ENCODE measurements around the gene MSN.
A peak's percentile ranks its signal among the peaks of the same experiment; 100 is the strongest.

The MSN gene

DNA sequence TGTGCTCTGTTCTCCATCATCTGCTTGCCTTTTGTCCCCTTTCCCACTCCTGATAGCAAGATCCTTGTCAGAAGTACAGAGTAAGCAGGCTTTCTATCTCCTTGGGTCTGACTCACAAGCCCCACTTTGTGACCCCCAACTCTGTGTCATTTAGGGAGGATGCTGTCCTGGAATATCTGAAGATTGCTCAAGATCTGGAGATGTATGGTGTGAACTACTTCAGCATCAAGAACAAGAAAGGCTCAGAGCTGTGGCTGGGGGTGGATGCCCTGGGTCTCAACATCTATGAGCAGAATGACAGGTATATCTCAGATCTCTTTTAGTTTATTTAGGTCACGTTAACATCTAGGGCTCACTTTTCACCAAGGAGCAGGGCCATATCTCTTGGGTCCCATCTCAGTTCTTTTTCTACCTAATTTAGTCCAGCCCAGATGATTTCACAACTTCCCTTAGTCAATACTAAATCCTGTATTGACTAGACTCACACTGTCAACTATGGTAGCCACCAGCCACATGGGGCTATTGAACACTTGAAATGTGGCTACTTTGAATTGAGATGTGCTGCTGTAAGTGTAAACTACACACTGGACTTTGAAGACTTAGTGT is 64.3 kb downstream of the MSN start:
- TF ChIP-seq TAF1 (IDR thresholded peaks at IDR 0.05; ENCODE audit: low read depth, low read length) = no peak
- no peak for TF ChIP-seq PAX5 (IDR thresholded peaks at IDR 0.05; ENCODE audit: insufficient read depth, low read length, severe bottlenecking)
- no peak for TF ChIP-seq POLR2A (IDR thresholded peaks at IDR 0.05; ENCODE audit: low read depth, low read length)
- no peak for TF ChIP-seq SPI1 (IDR thresholded peaks at IDR 0.05; ENCODE audit: low read depth, low read length)
- TF ChIP-seq POLR2AphosphoS5 (IDR thresholded peaks at IDR 0.05; ENCODE audit: low read depth, low read length) = no peak
- no peak for TF ChIP-seq POU2F2 (IDR thresholded peaks at IDR 0.05; ENCODE audit: low read depth, low read length)
- DNase-seq (ENCODE audit: insufficient read length, low spot score) (no peak), FAIRE-seq (no peak)

DNA sequence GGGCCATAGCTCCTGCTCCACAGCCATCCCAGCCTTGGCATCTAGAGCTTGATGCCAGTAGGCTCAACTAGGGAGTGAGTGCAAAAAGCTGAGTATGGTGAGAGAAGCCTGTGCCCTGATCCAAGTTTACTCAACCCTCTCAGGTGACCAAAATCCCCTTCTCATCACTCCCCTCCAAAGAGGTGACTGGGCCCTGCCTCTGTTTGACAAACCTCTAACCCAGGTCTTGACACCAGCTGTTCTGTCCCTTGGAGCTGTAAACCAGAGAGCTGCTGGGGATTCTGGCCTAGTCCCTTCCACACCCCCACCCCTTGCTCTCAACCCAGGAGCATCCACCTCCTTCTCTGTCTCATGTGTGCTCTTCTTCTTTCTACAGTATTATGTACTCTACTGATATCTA is 73.5 kb downstream of the MSN start:
- FAIRE-seq = peak; percentile 43
- DNase-seq (ENCODE audit: insufficient read length, low spot score) = no peak
- TF ChIP-seq POLR2A (IDR thresholded peaks at IDR 0.05; ENCODE audit: low read depth, low read length) (no peak), PAX5 (IDR thresholded peaks at IDR 0.05; ENCODE audit: insufficient read depth, low read length, severe bottlenecking) (no peak), POU2F2 (IDR thresholded peaks at IDR 0.05; ENCODE audit: low read depth, low read length) (no peak), TAF1 (IDR thresholded peaks at IDR 0.05; ENCODE audit: low read depth, low read length) (no peak), SPI1 (IDR thresholded peaks at IDR 0.05; ENCODE audit: low read depth, low read length) (no peak), POLR2AphosphoS5 (IDR thresholded peaks at IDR 0.05; ENCODE audit: low read depth, low read length) (no peak)

DNA sequence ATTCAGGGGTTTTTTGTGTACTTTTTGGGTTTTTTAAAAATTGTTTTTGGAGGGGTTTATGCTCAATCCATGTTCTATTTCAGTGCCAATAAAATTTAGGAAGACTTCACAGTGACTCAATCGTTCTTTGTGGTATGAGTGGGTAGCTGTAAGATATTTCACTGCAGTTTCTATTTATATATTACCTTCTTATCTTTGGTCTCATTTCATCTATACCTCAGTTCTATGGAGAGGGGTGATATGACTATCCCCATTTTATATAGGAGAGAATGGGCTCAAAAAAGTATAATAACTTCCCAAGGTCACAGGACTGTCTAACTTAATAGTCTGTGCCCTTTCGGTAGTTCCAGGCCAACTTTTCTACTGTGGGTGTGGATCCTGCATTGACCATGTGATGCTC is 74.4 kb downstream of the MSN start:
- FAIRE-seq (no peak), DNase-seq (ENCODE audit: insufficient read length, low spot score) (no peak)
- no peak for TF ChIP-seq PAX5 (IDR thresholded peaks at IDR 0.05; ENCODE audit: insufficient read depth, low read length, severe bottlenecking)
- no peak for TF ChIP-seq POU2F2 (IDR thresholded peaks at IDR 0.05; ENCODE audit: low read depth, low read length)
- no peak for TF ChIP-seq TAF1 (IDR thresholded peaks at IDR 0.05; ENCODE audit: low read depth, low read length)
- TF ChIP-seq POLR2AphosphoS5 (IDR thresholded peaks at IDR 0.05; ENCODE audit: low read depth, low read length) = no peak
- no peak for TF ChIP-seq POLR2A (IDR thresholded peaks at IDR 0.05; ENCODE audit: low read depth, low read length)
- no peak for TF ChIP-seq SPI1 (IDR thresholded peaks at IDR 0.05; ENCODE audit: low read depth, low read length)

DNA sequence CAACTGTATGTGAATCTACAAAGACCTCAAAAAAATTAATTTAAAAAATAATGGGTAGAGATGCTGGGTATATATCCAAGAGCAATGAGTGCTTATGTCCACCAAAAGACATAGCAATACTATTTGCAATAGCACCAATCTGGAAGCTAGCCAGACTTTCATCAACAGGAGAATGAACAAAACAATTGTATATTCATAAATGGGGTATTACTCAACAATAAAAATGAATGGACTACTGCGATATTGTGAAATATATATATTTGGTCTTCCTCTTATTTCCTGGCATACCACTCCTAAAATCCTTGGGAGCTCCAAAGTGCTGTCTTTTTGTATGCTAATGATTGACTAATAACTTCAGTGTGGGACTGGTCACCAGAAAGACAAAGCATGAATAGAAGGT is 77.5 kb downstream of the MSN start:
- FAIRE-seq (no peak), DNase-seq (ENCODE audit: insufficient read length, low spot score) (no peak)
- TF ChIP-seq POU2F2 (IDR thresholded peaks at IDR 0.05; ENCODE audit: low read depth, low read length) = no peak
- no peak for TF ChIP-seq POLR2A (IDR thresholded peaks at IDR 0.05; ENCODE audit: low read depth, low read length)
- no peak for TF ChIP-seq POLR2AphosphoS5 (IDR thresholded peaks at IDR 0.05; ENCODE audit: low read depth, low read length)
- no peak for TF ChIP-seq SPI1 (IDR thresholded peaks at IDR 0.05; ENCODE audit: low read depth, low read length)
- TF ChIP-seq TAF1 (IDR thresholded peaks at IDR 0.05; ENCODE audit: low read depth, low read length) = no peak
- TF ChIP-seq PAX5 (IDR thresholded peaks at IDR 0.05; ENCODE audit: insufficient read depth, low read length, severe bottlenecking) = no peak

DNA sequence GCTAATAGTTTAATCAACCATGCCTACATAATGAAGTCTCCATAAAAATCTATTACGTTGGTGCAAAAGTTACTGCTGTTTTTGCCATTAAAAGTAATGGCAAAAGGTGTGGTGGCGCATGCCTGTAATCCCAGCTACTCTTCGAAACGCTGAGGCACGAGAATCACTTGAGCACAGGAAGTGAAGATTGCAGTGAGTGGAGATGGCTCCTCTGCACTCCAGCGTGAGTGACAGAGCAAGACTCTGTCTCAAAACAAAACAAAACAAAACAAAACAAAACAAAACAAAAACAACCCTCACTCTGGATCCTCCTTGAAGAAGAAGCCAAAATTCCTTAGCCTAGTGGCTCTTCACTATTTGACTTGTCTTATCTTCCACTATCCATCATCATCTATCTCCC is 78.0 kb downstream of the MSN start:
- TF ChIP-seq POLR2AphosphoS5 (IDR thresholded peaks at IDR 0.05; ENCODE audit: low read depth, low read length) (no peak), TAF1 (IDR thresholded peaks at IDR 0.05; ENCODE audit: low read depth, low read length) (no peak), POLR2A (IDR thresholded peaks at IDR 0.05; ENCODE audit: low read depth, low read length) (no peak), SPI1 (IDR thresholded peaks at IDR 0.05; ENCODE audit: low read depth, low read length) (no peak), POU2F2 (IDR thresholded peaks at IDR 0.05; ENCODE audit: low read depth, low read length) (no peak), PAX5 (IDR thresholded peaks at IDR 0.05; ENCODE audit: insufficient read depth, low read length, severe bottlenecking) (no peak)
- FAIRE-seq (peak; percentile 95), DNase-seq (ENCODE audit: insufficient read length, low spot score) (no peak)

DNA sequence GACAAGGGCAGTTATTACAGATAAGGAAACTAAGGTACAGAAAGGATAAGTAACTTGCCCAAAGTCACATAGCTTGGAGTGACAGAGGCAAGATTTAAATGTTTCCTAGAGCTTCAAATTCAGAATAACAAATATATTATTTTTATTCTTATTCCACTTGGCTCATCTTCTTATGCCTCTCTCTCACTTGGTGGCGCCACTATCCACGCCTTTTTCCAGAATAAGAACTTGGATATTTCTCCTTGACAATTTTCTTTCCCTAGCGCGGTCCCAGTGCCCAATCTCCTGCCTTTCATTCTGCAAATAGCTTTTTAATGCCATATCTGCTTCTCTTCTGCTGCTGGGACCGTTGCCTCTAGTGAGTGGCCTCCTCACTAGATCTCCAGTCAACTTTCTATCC is 78.5 kb downstream of the MSN start:
- no peak for FAIRE-seq
- DNase-seq (ENCODE audit: insufficient read length, low spot score) = no peak
- no peak for TF ChIP-seq SPI1 (IDR thresholded peaks at IDR 0.05; ENCODE audit: low read depth, low read length)
- no peak for TF ChIP-seq POLR2A (IDR thresholded peaks at IDR 0.05; ENCODE audit: low read depth, low read length)
- no peak for TF ChIP-seq PAX5 (IDR thresholded peaks at IDR 0.05; ENCODE audit: insufficient read depth, low read length, severe bottlenecking)
- TF ChIP-seq TAF1 (IDR thresholded peaks at IDR 0.05; ENCODE audit: low read depth, low read length) = no peak
- TF ChIP-seq POU2F2 (IDR thresholded peaks at IDR 0.05; ENCODE audit: low read depth, low read length) = no peak
- TF ChIP-seq POLR2AphosphoS5 (IDR thresholded peaks at IDR 0.05; ENCODE audit: low read depth, low read length) = no peak

DNA sequence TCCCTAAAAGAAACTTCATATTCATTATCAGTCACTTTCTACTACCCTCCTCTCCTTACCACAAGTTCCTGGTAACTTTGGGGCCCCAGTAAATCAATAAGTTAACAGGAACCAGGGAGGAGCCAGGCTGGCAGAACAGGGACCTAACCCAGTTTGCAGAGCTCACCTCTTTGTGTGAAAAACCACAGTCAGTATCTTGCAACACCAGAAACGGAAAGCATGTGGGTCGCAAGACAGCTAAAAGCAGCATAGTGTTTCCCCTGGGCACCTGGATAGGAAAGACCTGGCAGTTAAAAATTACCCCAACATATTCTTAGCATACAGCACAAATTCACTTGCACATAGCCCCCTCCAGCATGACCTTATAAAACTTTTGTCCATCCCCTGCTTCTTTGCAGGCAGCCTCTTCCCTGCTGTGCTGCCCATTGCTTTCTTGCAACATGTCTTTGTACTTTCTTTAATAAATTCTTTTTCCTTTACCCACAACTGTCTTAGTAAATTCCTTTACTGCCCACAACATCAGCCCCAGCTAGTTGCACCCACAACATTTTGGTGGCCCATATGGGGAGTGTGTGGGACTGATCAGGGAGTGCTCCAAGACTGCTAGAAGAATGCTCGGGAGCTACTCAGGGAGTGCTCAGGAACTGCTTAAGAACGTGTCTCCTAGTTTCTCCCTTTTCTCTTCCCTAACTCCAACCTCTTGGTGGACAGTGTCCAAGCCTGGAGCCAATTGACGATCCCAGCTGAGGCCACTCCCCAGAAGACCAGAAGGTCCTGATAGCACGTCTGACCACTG is 83.4 kb downstream of the MSN start:
- DNase-seq (ENCODE audit: insufficient read length, low spot score) = no peak
- no peak for TF ChIP-seq SPI1 (IDR thresholded peaks at IDR 0.05; ENCODE audit: low read depth, low read length)
- peak; percentile 94 for FAIRE-seq

DNA sequence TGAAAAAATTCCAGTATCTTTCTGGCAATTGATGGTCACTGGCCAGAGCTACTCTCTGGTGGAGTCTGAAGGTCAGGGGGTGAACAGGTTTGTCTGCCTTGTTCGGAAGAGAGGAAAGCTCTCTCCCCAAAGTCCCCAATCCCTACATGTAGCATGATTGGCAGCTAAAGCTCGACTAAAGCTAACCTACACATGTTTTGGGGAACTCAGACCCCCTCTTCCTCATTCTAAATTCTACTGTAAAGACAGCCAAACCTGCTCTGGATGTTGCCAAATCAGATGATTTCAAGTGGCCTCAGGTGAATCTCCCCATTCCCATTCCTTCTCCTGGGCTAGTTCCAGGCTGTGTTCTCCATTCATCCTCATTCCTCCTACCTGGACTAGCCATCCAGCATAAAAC is 84.1 kb downstream of the MSN start:
- FAIRE-seq (peak; percentile 76), DNase-seq (ENCODE audit: insufficient read length, low spot score) (no peak)
- TF ChIP-seq TAF1 (IDR thresholded peaks at IDR 0.05; ENCODE audit: low read depth, low read length) = no peak
- no peak for TF ChIP-seq PAX5 (IDR thresholded peaks at IDR 0.05; ENCODE audit: insufficient read depth, low read length, severe bottlenecking)

DNA sequence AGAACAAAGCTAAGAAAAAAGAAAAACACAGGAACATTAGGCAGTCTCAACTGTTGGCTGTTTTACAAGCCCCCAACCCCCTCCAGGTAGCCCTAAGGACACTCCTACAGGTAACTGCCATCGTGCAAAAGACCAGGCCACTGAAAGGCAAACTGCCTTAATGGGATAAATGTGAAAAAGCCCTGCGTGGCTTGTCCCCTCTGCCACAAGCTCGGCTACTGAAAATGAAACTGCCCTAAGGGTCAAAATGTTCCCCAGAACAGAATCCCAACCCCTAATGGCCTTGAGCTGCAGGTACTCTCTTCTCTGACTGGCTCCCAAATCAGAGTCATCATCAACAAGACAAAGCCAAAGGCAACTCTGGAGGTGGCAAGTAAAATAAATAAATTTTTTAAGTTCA is 84.8 kb downstream of the MSN start:
- DNase-seq (ENCODE audit: insufficient read length, low spot score) (no peak), FAIRE-seq (peak; percentile 75)
- no peak for TF ChIP-seq TAF1 (IDR thresholded peaks at IDR 0.05; ENCODE audit: low read depth, low read length)
- TF ChIP-seq POLR2A (IDR thresholded peaks at IDR 0.05; ENCODE audit: low read depth, low read length) = no peak
- no peak for TF ChIP-seq POLR2AphosphoS5 (IDR thresholded peaks at IDR 0.05; ENCODE audit: low read depth, low read length)
- no peak for TF ChIP-seq SPI1 (IDR thresholded peaks at IDR 0.05; ENCODE audit: low read depth, low read length)
- TF ChIP-seq POU2F2 (IDR thresholded peaks at IDR 0.05; ENCODE audit: low read depth, low read length) = no peak
- no peak for TF ChIP-seq PAX5 (IDR thresholded peaks at IDR 0.05; ENCODE audit: insufficient read depth, low read length, severe bottlenecking)

DNA sequence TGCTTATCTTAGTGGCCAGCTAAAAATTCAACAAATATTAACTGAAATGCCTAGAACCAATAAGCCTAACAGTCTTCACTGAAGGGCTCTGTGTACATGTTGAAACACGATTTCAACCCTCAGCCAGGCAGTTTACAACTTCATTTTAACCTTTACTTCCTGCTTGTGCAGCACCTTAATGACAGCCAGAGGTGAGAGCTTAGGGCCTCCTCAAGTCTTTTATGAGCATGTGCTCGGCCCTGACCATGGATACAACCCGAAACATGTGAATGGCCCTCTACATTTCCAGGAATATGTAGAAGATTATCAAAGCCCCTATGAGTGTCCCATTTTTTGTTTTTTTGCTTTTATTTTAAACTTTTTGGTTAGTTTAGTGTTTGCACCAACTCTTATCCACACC is 88.3 kb downstream of the MSN start:
- DNase-seq (ENCODE audit: insufficient read length, low spot score) (no peak), FAIRE-seq (no peak)
- TF ChIP-seq POU2F2 (IDR thresholded peaks at IDR 0.05; ENCODE audit: low read depth, low read length) = no peak
- no peak for TF ChIP-seq PAX5 (IDR thresholded peaks at IDR 0.05; ENCODE audit: insufficient read depth, low read length, severe bottlenecking)
- no peak for TF ChIP-seq POLR2A (IDR thresholded peaks at IDR 0.05; ENCODE audit: low read depth, low read length)
- no peak for TF ChIP-seq POLR2AphosphoS5 (IDR thresholded peaks at IDR 0.05; ENCODE audit: low read depth, low read length)
- no peak for TF ChIP-seq TAF1 (IDR thresholded peaks at IDR 0.05; ENCODE audit: low read depth, low read length)
- TF ChIP-seq SPI1 (IDR thresholded peaks at IDR 0.05; ENCODE audit: low read depth, low read length) = no peak
